ENCODE data around the gene LTN1.
"Not testable (repeated sequence)": the region's sequence is repeated elsewhere in the genome, so short reads cannot be mapped to it uniquely, and the experiment has no call there.

The LTN1 gene

DNA sequence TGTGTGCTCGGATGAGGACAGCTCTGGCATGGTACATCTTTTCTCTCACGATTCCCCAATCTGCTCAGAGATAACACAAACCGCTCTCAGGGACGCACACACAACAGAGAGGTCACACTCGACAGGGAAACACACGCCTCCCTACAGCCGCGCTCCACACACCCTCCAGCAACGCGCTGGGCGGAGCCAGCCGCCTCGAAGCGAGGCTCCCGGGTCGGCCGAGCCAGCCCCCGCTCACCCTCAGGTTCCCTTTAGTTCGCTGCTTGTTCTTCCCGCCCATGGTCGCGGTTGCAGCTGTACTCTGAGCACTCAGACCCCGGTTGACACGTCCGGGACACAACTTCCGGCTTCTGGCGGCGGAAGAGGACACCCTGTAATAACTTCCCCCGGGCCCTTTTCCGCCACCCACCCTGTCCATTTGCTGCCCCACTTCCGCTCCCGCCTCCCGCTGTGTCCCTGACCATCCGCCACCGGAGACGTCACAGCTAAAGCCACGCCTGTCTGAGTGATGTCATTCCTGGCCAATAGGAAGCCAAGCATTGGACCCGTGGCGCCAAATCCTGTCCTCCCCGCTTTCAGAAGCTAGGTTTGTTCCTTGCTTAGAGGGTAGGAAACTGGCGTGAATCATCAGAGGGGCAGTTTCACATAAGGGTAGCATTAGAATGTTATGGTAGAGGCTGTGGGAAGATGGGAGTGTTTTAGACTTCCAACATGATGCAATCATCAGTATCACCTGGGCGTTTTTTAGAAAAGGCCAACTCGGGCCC lies at the start of gene LTN1:
TSS of gene LTN1 (minus strand) at position 352 of the 767 bp plus-strand sequence. CDS start at position 280, 72 bp downstream.
- peak; percentile 98 for DNase-seq

- no peak for DNase-seq
These were observed 42.0 kb upstream of the LTN1 start for GRCh38 chr21:29034678-29035077.

DNA sequence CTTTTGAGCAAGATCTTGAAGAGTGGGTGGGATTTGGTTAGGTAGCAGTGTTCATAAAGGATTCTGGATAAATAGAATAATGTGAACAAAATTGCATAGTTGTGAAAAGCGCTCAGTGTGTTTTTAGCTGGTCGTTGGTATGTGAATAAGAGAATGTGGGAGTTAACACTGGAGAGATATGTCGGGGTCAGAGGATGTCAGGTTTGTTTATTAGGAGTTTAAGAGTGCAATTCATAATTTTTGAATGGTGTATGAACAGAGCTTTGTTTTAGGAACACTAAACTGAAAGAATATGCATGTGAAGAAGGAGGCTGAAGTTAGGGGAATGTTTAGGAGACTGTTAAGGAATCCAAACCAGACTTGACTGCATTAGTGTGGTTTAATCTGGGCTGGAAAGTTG lies 41.2 kb upstream of the LTN1 start:
- no peak for DNase-seq

- DNase-seq: no peak
These were observed 40.6 kb upstream of the LTN1 start for GRCh38 chr21:29033301-29033700.

DNA sequence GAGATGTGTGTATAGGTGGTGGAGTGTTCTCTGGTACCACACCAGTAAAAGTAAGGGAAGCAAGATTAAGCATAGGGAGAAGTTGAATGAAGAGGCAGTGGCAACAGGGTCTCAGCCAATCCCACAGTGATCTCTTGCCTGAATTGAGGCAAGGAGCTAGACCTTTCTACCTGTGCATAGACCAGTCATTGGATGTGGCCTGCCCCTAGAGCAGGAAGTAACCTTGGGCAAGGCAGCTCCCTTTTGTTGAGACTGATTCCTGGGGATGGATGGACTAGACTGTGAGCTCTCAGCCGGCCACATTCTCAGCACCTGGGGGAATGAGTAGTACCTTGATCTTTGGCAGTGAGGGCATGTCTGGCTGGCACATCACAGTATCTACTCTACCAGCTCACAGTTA lies 38.2 kb upstream of the LTN1 start:
- no peak for DNase-seq

- no peak for DNase-seq
These were observed 36.8 kb upstream of the LTN1 start for GRCh38 chr21:29029524-29029923.

- DNase-seq: no peak
These were observed 32.6 kb upstream of the LTN1 start for GRCh38 chr21:29025328-29025713.

GRCh38 chr21:29024474-29025327 lies 32.0 kb upstream of the LTN1 start, which contains the start of gene USP16:
TSS of gene USP16 (plus strand) at chr21:29024668. CDS start at chr21:29027914, 3,246 bp downstream.
- peak; percentile 96 to 99 for DNase-seq

DNA sequence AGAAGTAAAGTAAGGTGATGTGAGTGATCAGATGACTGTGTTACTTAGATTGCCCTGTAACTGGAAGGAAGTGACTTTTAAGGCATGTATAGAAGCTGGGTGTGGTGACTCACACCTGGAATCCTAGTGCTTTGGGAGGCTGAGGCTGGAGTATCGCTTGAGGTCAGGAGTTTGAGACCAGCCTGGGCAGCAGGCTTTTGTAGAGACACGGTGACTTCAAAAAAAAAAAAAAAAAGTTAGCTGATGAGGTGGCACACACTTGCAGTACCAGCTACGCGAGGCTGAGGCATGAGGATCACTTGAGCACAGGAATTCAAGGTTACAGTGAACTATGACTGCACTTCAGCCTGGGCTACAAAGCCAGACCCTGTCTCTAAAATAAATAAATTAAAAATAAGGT lies 29.5 kb upstream of the LTN1 start:
- DNase-seq: no peak

DNA sequence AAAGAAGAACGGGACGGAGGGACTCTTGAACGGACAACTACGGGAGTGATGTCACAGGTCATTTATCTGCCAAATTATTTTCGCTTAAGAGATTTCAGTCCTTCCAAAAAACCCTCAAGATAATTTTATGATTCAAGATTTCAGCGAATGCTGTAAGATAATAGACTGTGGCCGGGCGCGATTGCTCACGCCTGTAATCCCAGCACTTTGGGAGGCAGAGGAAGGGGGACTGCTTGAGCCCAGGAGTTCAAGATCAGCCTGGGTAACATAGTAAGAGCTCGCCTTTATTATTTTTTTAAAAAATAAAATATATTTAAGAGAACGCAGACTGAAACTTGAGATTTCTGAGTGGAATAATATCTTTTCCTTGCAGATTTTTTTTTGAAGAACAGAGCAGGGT lies 25.9 kb upstream of the LTN1 start:
- DNase-seq: no peak

DNA sequence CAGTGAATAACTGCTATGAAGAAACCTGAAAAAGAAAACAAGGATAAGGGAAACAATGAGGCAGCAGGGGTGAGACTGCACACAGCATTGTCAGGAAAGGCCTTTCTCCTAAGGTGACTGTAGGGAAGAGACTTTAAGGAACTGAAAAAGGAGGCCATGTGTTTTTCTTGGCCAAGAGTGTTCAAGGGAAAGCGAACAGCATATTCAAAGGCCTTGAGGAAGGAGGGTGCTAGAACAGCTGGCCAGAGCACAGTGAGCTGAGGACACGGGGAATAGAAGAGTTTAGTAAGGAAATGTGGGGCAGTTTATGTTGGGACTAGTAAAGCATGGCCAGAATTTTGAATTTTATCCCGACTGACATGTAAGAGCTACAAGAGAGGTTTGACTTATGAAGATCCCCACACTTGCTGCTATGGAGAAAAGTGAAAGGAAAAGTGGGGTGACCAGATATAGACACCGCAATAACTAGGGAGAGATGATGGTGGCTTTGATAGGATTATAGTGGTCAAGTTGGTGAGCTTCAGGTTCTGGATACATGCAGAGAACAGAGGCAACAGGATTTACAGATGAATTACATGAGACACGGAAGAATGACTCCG lies 25.1 kb upstream of the LTN1 start:
- DNase-seq: no peak

DNA sequence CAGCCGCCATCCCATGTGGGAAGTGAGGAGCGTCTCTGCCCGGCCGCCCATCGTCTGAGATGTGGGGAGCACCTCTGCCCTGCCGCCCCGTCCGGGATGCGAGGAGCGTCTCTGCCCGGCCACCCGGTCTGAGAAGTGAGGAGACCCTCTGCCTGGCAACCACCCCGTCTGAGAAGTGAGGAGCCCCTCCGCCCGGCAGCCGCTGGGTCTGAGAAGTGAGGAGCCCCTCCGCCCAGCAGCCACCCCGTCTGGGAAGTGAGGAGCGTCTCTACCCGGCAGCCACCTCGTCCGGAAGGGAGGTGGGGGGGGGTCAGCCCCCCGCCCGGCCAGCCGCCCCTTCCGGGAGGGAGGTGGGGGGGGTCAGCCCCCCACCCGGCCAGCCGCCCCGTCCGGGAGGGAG lies 18.6 kb upstream of the LTN1 start:
- DNase-seq: not testable (repeated sequence)

- DNase-seq: no peak
These were observed 15.7 kb upstream of the LTN1 start for GRCh38 chr21:29008367-29008766.

- no peak for DNase-seq
These were observed 15.1 kb upstream of the LTN1 start for GRCh38 chr21:29007810-29008209.

GRCh38 chr21:29007135-29007534 lies 14.5 kb upstream of the LTN1 start:
- no peak for DNase-seq

DNA sequence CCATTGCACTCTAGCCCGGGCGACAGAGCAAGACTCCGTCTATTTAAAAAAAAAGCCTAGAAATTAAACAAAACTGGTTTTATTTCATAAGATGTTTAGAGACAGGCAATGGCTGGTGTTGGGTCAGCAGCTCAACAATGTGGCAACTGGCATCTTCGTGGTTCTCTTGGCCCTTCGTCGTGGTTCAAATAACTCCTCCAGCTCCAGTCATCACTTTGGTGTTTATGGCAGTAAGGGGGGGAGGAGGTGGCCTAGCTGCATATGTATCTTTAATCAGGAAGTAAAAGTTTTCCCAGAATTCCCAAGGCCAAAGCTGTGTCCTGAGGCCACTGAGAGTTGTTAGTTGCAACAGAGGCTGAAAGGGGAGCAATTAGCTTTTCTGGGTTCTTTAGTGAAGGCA lies 13.0 kb upstream of the LTN1 start:
- no peak for DNase-seq

- peak; percentile 85 to 88 for DNase-seq
These were observed 9.9 kb upstream of the LTN1 start for GRCh38 chr21:29002442-29003144.

- DNase-seq: no peak
These were observed 584 bp upstream of the LTN1 start for GRCh38 chr21:28993293-28993629.

- DNase-seq: no peak
These were observed 684 bp downstream of the LTN1 start for GRCh38 chr21:28991861-28992525.

- not testable (repeated sequence) for DNase-seq
These were observed 4.5 kb downstream of the LTN1 start for GRCh38 chr21:28988146-28988545.

GRCh38 chr21:28986677-28987076 lies 6.0 kb downstream of the LTN1 start:
- no peak for DNase-seq

DNA sequence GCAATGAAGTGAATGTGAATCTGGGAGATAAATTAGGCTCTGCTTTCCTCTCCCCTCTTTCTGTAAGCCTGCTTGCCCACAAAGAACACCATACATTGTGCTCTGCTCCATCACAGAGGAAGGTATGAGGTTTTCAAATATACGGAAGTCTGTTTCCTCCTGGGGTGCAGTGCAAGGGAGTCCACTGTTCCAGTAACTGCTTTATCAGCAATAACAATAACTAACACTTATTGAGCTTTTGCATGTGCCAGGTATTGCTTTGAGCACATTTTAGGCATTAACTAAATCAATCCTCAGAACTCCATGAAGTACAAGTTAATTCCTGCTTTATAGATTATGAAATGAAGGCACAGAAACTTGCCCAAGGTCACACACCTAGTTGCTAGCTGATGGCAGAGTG lies 10.0 kb downstream of the LTN1 start:
- no peak for DNase-seq

GRCh38 chr21:28979092-28979491 lies 13.6 kb downstream of the LTN1 start:
- DNase-seq: no peak

All from NCI-H187 (cell line).